RKO (cell line): ENCODE results near the gene GTPBP10.

Source experiments
- DNase-seq: peaks from one replicate; pipeline ENCODE4 v3.0.0-alpha.2; 2016; ENCODE audit warnings: low spot score

Gene GTPBP10

GRCh38 chr7:90433221-90433620, 86.7 kb downstream of the GTPBP10 start:
- no peak for DNase-seq
